IPS-11a (cell line): ENCODE results near the gene PGBD4.
"Not testable (repeated sequence)": the region's sequence is repeated elsewhere in the genome, so short reads cannot be mapped to it uniquely, and the experiment has no call there.

Experiments
- H3K4me3 ChIP-seq: one replicate; pipeline ENCODE4 v1.5.1; 2013; ENCODE audit warnings: low read depth, low read length, control low read depth

Gene PGBD4

GRCh38 chr15:34111488-34111887 lies 9.6 kb downstream of the PGBD4 start:
- H3K4me3 ChIP-seq = no peak overlapping the region

- no peak overlapping the region for H3K4me3 ChIP-seq
Measured at GRCh38 chr15:34114215-34114614, 12.3 kb downstream of the PGBD4 start.

GRCh38 chr15:34114739-34115138 lies 12.9 kb downstream of the PGBD4 start:
- no peak overlapping the region for H3K4me3 ChIP-seq

GRCh38 chr15:34116620-34117019 lies 14.7 kb downstream of the PGBD4 start:
- H3K4me3 ChIP-seq = no peak overlapping the region

GRCh38 chr15:34119291-34119690 lies 17.4 kb downstream of the PGBD4 start:
- no peak overlapping the region for H3K4me3 ChIP-seq

GRCh38 chr15:34120420-34120819 lies 18.5 kb downstream of the PGBD4 start:
- H3K4me3 ChIP-seq = not testable (repeated sequence)

GRCh38 chr15:34121786-34122185 lies 19.9 kb downstream of the PGBD4 start:
- H3K4me3 ChIP-seq = not testable (repeated sequence)

GRCh38 chr15:34122771-34123183 lies 20.9 kb downstream of the PGBD4 start:
- no peak overlapping the region for H3K4me3 ChIP-seq

GRCh38 chr15:34124651-34125050 lies 22.8 kb downstream of the PGBD4 start:
- no peak overlapping the region for H3K4me3 ChIP-seq

- no peak overlapping the region for H3K4me3 ChIP-seq
Measured at GRCh38 chr15:34125945-34126344, 24.1 kb downstream of the PGBD4 start.

GRCh38 chr15:34126522-34126921 lies 24.6 kb downstream of the PGBD4 start:
- no peak overlapping the region for H3K4me3 ChIP-seq

- H3K4me3 ChIP-seq = no peak overlapping the region
Measured at GRCh38 chr15:34128898-34129297, 27.0 kb downstream of the PGBD4 start.

- H3K4me3 ChIP-seq = no peak overlapping the region
Measured at GRCh38 chr15:34132881-34133280, 31.0 kb downstream of the PGBD4 start.

GRCh38 chr15:34133511-34133910 lies 31.6 kb downstream of the PGBD4 start:
- H3K4me3 ChIP-seq = no peak overlapping the region

- H3K4me3 ChIP-seq = no peak overlapping the region
Measured at GRCh38 chr15:34147371-34148140, 45.7 kb downstream of the PGBD4 start.

- H3K4me3 ChIP-seq = no peak overlapping the region
Measured at GRCh38 chr15:34154725-34155204, 52.9 kb downstream of the PGBD4 start.

- H3K4me3 ChIP-seq = no peak overlapping the region
Measured at GRCh38 chr15:34155859-34156258, 54.0 kb downstream of the PGBD4 start.
